K562 (cell line): ENCODE measurements around the gene ZNF426. TPM values are rescaled to one million over a fixed set of nuclear protein-coding genes. Genes with fewer than 3 reads are reported as not detected.

Experiments used
- ASH1L ChIP-seq: fragments of 450-650 bp; IDR thresholded peaks from 2 replicates; pipeline ENCODE4 v1.6.1; 2018; ENCODE audit warnings: borderline replicate concordance, mild to moderate bottlenecking, low read depth; ENCODE audit not compliant: partially characterized antibody
- FOSL1 ChIP-seq: fragments of 200-800 bp; sonication (Bioruptor generic); conservative IDR thresholded peaks from 2 replicates; pipeline ENCODE4 v1.6.1; 2016; ENCODE audit warnings: missing genetic modification characterization, missing compliant biosample characterization
- GMEB1 ChIP-seq: fragments of 250-450 bp; sonication (Bioruptor Pico); IDR thresholded peaks from 2 replicates; pipeline ENCODE4 v1.4.0; 2020; ENCODE audit warnings: mild to moderate bottlenecking
- HDAC8 ChIP-seq: fragments of 450-650 bp; IDR thresholded peaks from 2 replicates; pipeline ENCODE4 v1.6.1; 2016; ENCODE audit warnings: mild to moderate bottlenecking, missing genetic modification characterization, moderate library complexity, missing compliant biosample characterization
- ILK ChIP-seq: fragments of 450-650 bp; IDR thresholded peaks from 2 replicates; pipeline ENCODE4 v1.6.1; 2016; ENCODE audit warnings: missing genetic modification characterization, low read depth, mild to moderate bottlenecking, missing compliant biosample characterization, moderate library complexity, borderline replicate concordance
- MXD1 ChIP-seq: fragments of 250-450 bp; sonication (Bioruptor Pico); IDR thresholded peaks from 2 replicates; pipeline ENCODE4 v1.8.0; 2021; ENCODE audit warnings: borderline replicate concordance, mild to moderate bottlenecking, moderate library complexity; ENCODE audit not compliant: poor library complexity, severe bottlenecking
- MYC ChIP-seq, 2 experiments: fragments of 250-450 bp in 1 of 2; sonication (Bioruptor Pico) in 1 of 2; IDR thresholded peaks; 2 replicates each; pipeline versions ENCODE4 v1.5.1 to v1.6.1; 2012 to 2021; ENCODE audit warnings: low read depth in 2 of 2, borderline replicate concordance in 1 of 2, improper control_type of control experiment in 1 of 2, low read length in 1 of 2, mild to moderate bottlenecking in 1 of 2, moderate library complexity in 1 of 2
- RBM14 ChIP-seq: fragments of 200-400 bp; formaldehyde crosslinking; IDR thresholded peaks from 2 replicates; pipeline ENCODE4 v1.6.1; 2018; ENCODE audit warnings: low read depth, mild to moderate bottlenecking, low read length, moderate library complexity, borderline replicate concordance; ENCODE audit not compliant: insufficient read depth
- SRSF7 ChIP-seq: fragments of 200-400 bp; formaldehyde crosslinking; optimal IDR thresholded peaks from 2 replicates; pipeline ENCODE3; 2017; ENCODE audit warnings: mild to moderate bottlenecking, low read depth, low read length
- YY1 ChIP-seq, 3 experiments: IDR thresholded peaks; 2 replicates each; pipeline ENCODE4 v1.6.1; 2011; ENCODE audit warnings: low read length in 2 of 3, mild to moderate bottlenecking in 2 of 3, moderate library complexity in 2 of 3, borderline replicate concordance in 1 of 3, control low read depth in 1 of 3, low read depth in 1 of 3; ENCODE audit not compliant: insufficient read depth in 3 of 3, insufficient replicate concordance in 2 of 3, control insufficient read depth in 1 of 3, insufficient read length in 1 of 3; ENCODE audit errors: extremely low read depth in 1 of 3
- ZBTB43 ChIP-seq: sonication (generic); formaldehyde crosslinking; IDR thresholded peaks from 2 replicates; pipeline ENCODE4 v1.8.0; 2023; ENCODE audit warnings: mild to moderate bottlenecking, missing genetic modification reagents
- ZNF184 ChIP-seq: sonication (generic); formaldehyde crosslinking; IDR thresholded peaks from 2 replicates; pipeline ENCODE4 v1.5.0; 2020; ENCODE audit warnings: missing genetic modification reagents
- ZNF518B ChIP-seq: fragments of 250-450 bp; sonication (Bioruptor Pico); IDR thresholded peaks from 2 replicates; pipeline ENCODE4 v1.5.0; 2021; ENCODE audit warnings: mild to moderate bottlenecking, moderate library complexity
- polyA plus RNA-seq, 8 experiments: library from polyadenylated mRNA; depleted of rRNA in 4 of 8; stranded (reverse) in 5 of 8; unstranded in 3 of 8; fragments of >200 nt; fragmentation: Nextera tagmentation in 2 of 8; fragmentation: Illumina TruSeq in 1 of 8; extraction: Ambion mirVana in 2 of 8; extraction: Trizol in 1 of 8; gene quantifications; 2 replicates each; pipeline versions ENCODE4 v1.2.1 to v1.2.3, GENCODE V29; 2011 to 2014; ENCODE audit warnings: inconsistent platforms in 1 of 8, missing spikeins in 1 of 8
- total RNA-seq, 7 experiments: library from RNA; depleted of rRNA in 6 of 7; stranded (reverse); fragments of >200 nt in 6 of 7; fragmentation: Illumina TruSeq in 2 of 7; extraction: Trizol in 2 of 7; gene quantifications; 2 replicates each; pipeline versions ENCODE4 v1.2.1 to v1.2.3, GENCODE V29; 2011 to 2021; ENCODE audit warnings: low replicate concordance in 1 of 7

Gene ZNF426
- total and polyA plus RNA-seq, 9 of the 15 experiments (the other 6 are each of a cell fraction or from before 2014, with no cell fraction given): 3.2 to 14.3 (median 6.9) TPM

GRCh38 chr19:9584073-9584833 is 45.8 kb upstream of the ZNF426 start, which contains the start of gene ZNF121 (continued):
- TF ChIP-seq YY1 (IDR thresholded peaks at IDR 0.05; ENCODE audit: borderline replicate concordance in 1 of 3, control insufficient read depth in 1 of 3, extremely low read depth in 1 of 3, insufficient read depth in 3 of 3, insufficient read length in 1 of 3, insufficient replicate concordance in 2 of 3, low read depth in 1 of 3, low read length in 2 of 3): peak; percentile 84 to 98 (median 95)
- no peak for TF ChIP-seq ZNF184 (CRISPR knock-in tag)
- peak; percentile 56; the same call in 1 of the 2 replicates for TF ChIP-seq RBM14
- peak; percentile 57; the same call in 1 of the 2 replicates for TF ChIP-seq FOSL1 (tag)
- TF ChIP-seq ZBTB43: 0 out of 2 replicates have a peak, but pooled peaks have one; percentile 44
- peak; percentile 99 for TF ChIP-seq MYC (IDR thresholded peaks at IDR 0.05; ENCODE audit: low read depth, low read length)
- peak; percentile 97 for TF ChIP-seq MYC (CRISPR knock-in tag; IDR thresholded peaks at IDR 0.05; ENCODE audit: borderline replicate concordance, low read depth)
- 0 out of 2 replicates have a peak, but pooled peaks have one; percentile 18 for TF ChIP-seq GMEB1 (CRISPR knock-in tag)
- peak; percentile 67 for TF ChIP-seq MXD1
- TF ChIP-seq ASH1L: no peak
- TF ChIP-seq ZNF518B (CRISPR knock-in tag): no peak
- no peak for TF ChIP-seq HDAC8 (tag)
- no peak for TF ChIP-seq SRSF7
- no peak for TF ChIP-seq ILK (tag)
